CD14-positive monocyte (primary cell): ENCODE measurements around the gene SKA1. TPM values are rescaled to one million over a fixed set of nuclear protein-coding genes. Genes with fewer than 3 reads are reported as not detected.

Source experiments
- DNase-seq, 3 donors: peaks; one replicate each; pipeline ENCODE4 v3.0.0-alpha.2; 2011 to 2022
- H2AFZ ChIP-seq: 2 replicates; pipeline ENCODE4 v1.6.0; 2012; ENCODE audit warnings: mild to moderate bottlenecking, low read depth, low read length, inconsistent platforms; ENCODE audit not compliant: insufficient read depth, poor library complexity, severe bottlenecking
- H3K27ac ChIP-seq, 2 donors: 1 replicate in 1 of 2; 2 replicates in 1 of 2; pipeline ENCODE4 v1.5.1; 2012 to 2013; ENCODE audit warnings: low read length in 2 of 2, control low read depth in 1 of 2, inconsistent platforms in 1 of 2, low read depth in 1 of 2, mild to moderate bottlenecking in 1 of 2
- H3K27me3 ChIP-seq, 2 donors: one replicate each; pipeline versions ENCODE4 v1.6.0 to v1.6.1; 2011 to 2013; ENCODE audit warnings: low read length in 2 of 2; ENCODE audit not compliant: control insufficient read depth in 2 of 2, insufficient read depth in 2 of 2
- H3K36me3 ChIP-seq, 2 donors: replicated peaks in 1 of 2; 1 replicate in 1 of 2; 2 replicates in 1 of 2; pipeline versions ENCODE4 v1.5.1 to v1.6.1; 2012 to 2013; ENCODE audit warnings: low read length in 2 of 2, control low read depth in 1 of 2, inconsistent platforms in 1 of 2, mild to moderate bottlenecking in 1 of 2; ENCODE audit not compliant: insufficient read depth in 2 of 2, control insufficient read depth in 1 of 2
- H3K4me1 ChIP-seq, 2 donors: 1 replicate in 1 of 2; 2 replicates in 1 of 2; pipeline versions ENCODE4 v1.5.1 to v1.6.1; 2012 to 2013; ENCODE audit warnings: low read length in 2 of 2, control low read depth in 1 of 2, inconsistent platforms in 1 of 2, mild to moderate bottlenecking in 1 of 2, moderate library complexity in 1 of 2; ENCODE audit not compliant: insufficient read depth in 2 of 2, control insufficient read depth in 1 of 2
- H3K4me2 ChIP-seq: replicated peaks from 2 replicates; pipeline ENCODE3; 2012; ENCODE audit warnings: low read length, moderate library complexity, mild to moderate bottlenecking; ENCODE audit not compliant: poor library complexity, severe bottlenecking; ENCODE audit errors: extremely low read depth
- H3K4me3 ChIP-seq, 3 experiments: fragments of 200-600 bp in 1 of 3; sonication (generic) in 1 of 3; replicated peaks in 1 of 3; 1 replicate in 2 of 3; 2 replicates in 1 of 3; pipeline ENCODE4 v1.5.1; 2011 to 2013; ENCODE audit warnings: low read length in 3 of 3, mild to moderate bottlenecking in 3 of 3, control low read depth in 2 of 3, low read depth in 2 of 3, inconsistent platforms in 1 of 3, moderate library complexity in 1 of 3
- H3K79me2 ChIP-seq: 2 replicates; pipeline ENCODE4 v1.6.0; 2012; ENCODE audit warnings: mild to moderate bottlenecking, control low read depth, inconsistent platforms, low read length, moderate library complexity; ENCODE audit not compliant: insufficient read depth
- H3K9ac ChIP-seq: 2 replicates; pipeline ENCODE4 v1.6.0; 2017; ENCODE audit warnings: low read length, mild to moderate bottlenecking; ENCODE audit not compliant: insufficient read depth, poor library complexity, severe bottlenecking
- H3K9me3 ChIP-seq, 2 donors: replicated peaks in 1 of 2; 1 replicate in 1 of 2; 2 replicates in 1 of 2; pipeline versions ENCODE4 v1.5.1 to v1.6.1; 2012 to 2013; ENCODE audit warnings: low read length in 2 of 2, control low read depth in 1 of 2; ENCODE audit not compliant: control insufficient read depth in 1 of 2, insufficient read depth in 1 of 2
- H4K20me1 ChIP-seq: 2 replicates; pipeline ENCODE4 v1.6.0; 2012; ENCODE audit warnings: mild to moderate bottlenecking, low read length, control low read depth, moderate library complexity; ENCODE audit not compliant: insufficient read depth
- H3K27ac Mint-ChIP-seq, 7 donors: one replicate each; pipeline ENCODE4 v1.8.0; 2020; ENCODE audit warnings: mild to moderate bottlenecking in 7 of 7, mixed read lengths in 7 of 7, moderate library complexity in 6 of 7, inconsistent platforms in 2 of 7
- H3K27me3 Mint-ChIP-seq, 3 donors: one replicate each; pipeline ENCODE4 v1.8.0; 2021 to 2022; ENCODE audit warnings: low read depth in 3 of 3, mild to moderate bottlenecking in 3 of 3, mixed read lengths in 3 of 3, moderate library complexity in 3 of 3, inconsistent platforms in 1 of 3
- H3K36me3 Mint-ChIP-seq, 2 donors: one replicate each; pipeline ENCODE4 v1.8.0; 2020; ENCODE audit warnings: mixed read lengths in 2 of 2, inconsistent platforms in 1 of 2, mild to moderate bottlenecking in 1 of 2
- H3K4me1 Mint-ChIP-seq: one replicate; pipeline ENCODE4 v1.8.0; 2020; ENCODE audit warnings: mild to moderate bottlenecking, mixed read lengths
- H3K4me3 Mint-ChIP-seq, 2 donors: one replicate each; pipeline ENCODE4 v1.8.0; 2020; ENCODE audit warnings: mild to moderate bottlenecking in 2 of 2, mixed read lengths in 2 of 2, moderate library complexity in 1 of 2
- H3K9me3 Mint-ChIP-seq, 7 donors: one replicate each; pipeline ENCODE4 v1.8.0; 2020 to 2022; ENCODE audit warnings: mixed read lengths in 7 of 7, mild to moderate bottlenecking in 6 of 7, moderate library complexity in 6 of 7, inconsistent platforms in 2 of 7
- CTCF ChIP-seq: fragments of 200-600 bp; IDR thresholded peaks from one replicate; pipeline ENCODE4 v1.8.0; 2022; ENCODE audit warnings: antibody characterized with exemption, mild to moderate bottlenecking
- WGBS: methylation state at CpG from one replicate; pipeline ENCODE4 v1.1.5; 2013; ENCODE audit warnings: missing lambda C conversion rate; ENCODE audit not compliant: insufficient coverage; 5-methylcytosine and 5-hydroxymethylcytosine counted together
- intact Hi-C, 2 donors: fragments of 100-400 bp; cut with micrococcal nuclease; formaldehyde crosslinking; loops; one replicate each; pipeline versions ENCODE4 v1.15.0 to v1.15.1; 2023
- polyA plus RNA-seq, 3 donors: library from polyadenylated mRNA; depleted of rRNA in 1 of 3; unstranded in 2 of 3; stranded (reverse) in 1 of 3; fragments of 300-500 nt in 2 of 3; fragments of >200 nt in 1 of 3; fragmentation: Illumina TruSeq in 2 of 3; gene quantifications; 1 replicate in 2 of 3; 2 replicates in 1 of 3; pipeline ENCODE4 v1.2.3, GENCODE V29; 2012 to 2021

The SKA1 gene
- polyA plus RNA-seq, 3 donors = 0.17 TPM; not detected in 2

- H3K27me3 Mint-ChIP-seq = peaks cover 7 to 10% (median 8%) of the 10 kb centered on the region in 3 donors
- H3K36me3 ChIP-seq = no peaks in the 10 kb centered on the region
- no peaks in the 10 kb centered on the region for H3K36me3 Mint-ChIP-seq
- H3K4me3 Mint-ChIP-seq = peak overlapping the region; percentile 28 to 59
- H3K4me1 ChIP-seq = peaks cover 14 to 18% of the 10 kb centered on the region in 2 donors
- H3K9ac ChIP-seq = no peak overlapping the region
- no peaks in the 10 kb centered on the region for H4K20me1 ChIP-seq
- H3K4me2 ChIP-seq = peak overlapping the region; percentile 21
- H2AFZ ChIP-seq = peak overlapping the region; percentile 54
- WGBS = 5% methylated on average over 3 of the region's 4 CpGs
- peaks cover 21% of the 10 kb centered on the region for H3K4me1 Mint-ChIP-seq
- H3K9me3 Mint-ChIP-seq = peaks cover 0 to 2% (median 0%) of the 10 kb centered on the region in 7 donors
- H3K27ac ChIP-seq = peak overlapping the region in 1 of 2 donors; percentile 77
- H3K79me2 ChIP-seq = no peaks in the 10 kb centered on the region
- no peak overlapping the region for H3K4me3 ChIP-seq
- no peaks in the 10 kb centered on the region for H3K9me3 ChIP-seq
- TF ChIP-seq CTCF = no peak
- peaks cover 0 to 3% of the 10 kb centered on the region in 2 donors for H3K27me3 ChIP-seq
- intact Hi-C loops = loop anchor here (5.0 kb wide), 4 partner anchors 59 to 344 kb away; partner anchors contain the start of genes CFAP53 (in 1 of the 2) and MBD1 (in 1 of the 2)
- peak; percentile 71 to 80 (median 76) for DNase-seq
- peak overlapping the region; percentile 85 to 92 (median 91) for H3K27ac Mint-ChIP-seq
Measured at GRCh38 chr18:50356036-50356945, 18.6 kb upstream of the SKA1 start.

- H3K27ac Mint-ChIP-seq = no peak overlapping the region
- H3K9ac ChIP-seq = no peak overlapping the region
- H3K4me2 ChIP-seq = no peak overlapping the region
- no peak for DNase-seq
- H3K27me3 ChIP-seq = peaks cover 0 to 3% of the 10 kb centered on the region in 2 donors
- H3K79me2 ChIP-seq = no peaks in the 10 kb centered on the region
- H3K9me3 ChIP-seq = no peaks in the 10 kb centered on the region
- H2AFZ ChIP-seq = no peak overlapping the region
- H3K4me3 ChIP-seq = no peak overlapping the region
- no peaks in the 10 kb centered on the region for H4K20me1 ChIP-seq
- intact Hi-C loops = loop anchor here (5.0 kb wide), 4 partner anchors 62 to 347 kb away; partner anchors contain the start of genes CFAP53 (in 1 of the 2) and MBD1 (in 1 of the 2)
- H3K27me3 Mint-ChIP-seq = peaks cover 7 to 10% (median 9%) of the 10 kb centered on the region in 3 donors
- H3K4me3 Mint-ChIP-seq = no peak overlapping the region
- H3K4me1 Mint-ChIP-seq = peaks cover 16% of the 10 kb centered on the region
- no peak for TF ChIP-seq CTCF
- no peaks in the 10 kb centered on the region for H3K36me3 ChIP-seq
- H3K9me3 Mint-ChIP-seq = peaks cover 0 to 2% (median 0%) of the 10 kb centered on the region in 7 donors
- WGBS = 0% methylated on average over 1 of the region's 1 CpG
- H3K36me3 Mint-ChIP-seq = no peaks in the 10 kb centered on the region
- no peak overlapping the region for H3K27ac ChIP-seq
- H3K4me1 ChIP-seq = peaks cover 14 to 18% of the 10 kb centered on the region in 2 donors
Measured at GRCh38 chr18:50358844-50359243, 16.0 kb upstream of the SKA1 start.
